HFF-Myc (cell line): Measurements from ENCODE around the gene PMM2.
"Not testable (repeated sequence)": the region's sequence is repeated elsewhere in the genome, so short reads cannot be mapped to it uniquely, and the experiment has no call there.

Experiments
- DNase-seq: peaks from one replicate; pipeline ENCODE4 v3.0.0-alpha.2; 2011; ENCODE audit warnings: low read depth; ENCODE audit errors: extremely low read depth
- H3K4me3 ChIP-seq: replicated peaks from 2 replicates; pipeline ENCODE4 v1.5.1; 2011; ENCODE audit warnings: low read depth, mild to moderate bottlenecking, control low read depth, low read length
- TF ChIP-seq, protein P1 (sequence below): IDR thresholded peaks from 2 replicates; pipeline ENCODE4 v1.5.1; 2012; ENCODE audit warnings: mild to moderate bottlenecking, low read depth, low read length, control low read depth; ENCODE audit errors: missing control alignments

The PMM2 gene

DNA sequence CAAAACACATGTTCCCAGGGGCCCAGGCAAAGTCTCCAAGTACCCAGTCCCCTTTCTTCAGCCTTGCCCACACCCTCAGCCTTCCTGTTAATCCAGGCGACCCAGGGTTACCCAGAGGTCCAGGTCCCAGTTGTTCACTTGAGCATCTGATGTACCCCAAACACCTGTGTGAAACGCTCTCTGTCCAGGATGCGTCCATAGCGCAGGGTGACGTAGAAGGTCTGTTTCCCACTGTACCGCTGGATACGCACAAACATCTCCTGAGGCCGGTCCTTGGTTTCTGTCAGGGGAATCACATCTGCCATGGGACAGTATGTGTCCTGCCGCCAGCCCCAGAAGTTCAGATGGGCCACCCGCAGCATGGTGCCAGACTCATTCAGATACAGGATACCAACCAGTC, 1.8 kb upstream of the PMM2 start:
- TF ChIP-seq, protein P1, sequence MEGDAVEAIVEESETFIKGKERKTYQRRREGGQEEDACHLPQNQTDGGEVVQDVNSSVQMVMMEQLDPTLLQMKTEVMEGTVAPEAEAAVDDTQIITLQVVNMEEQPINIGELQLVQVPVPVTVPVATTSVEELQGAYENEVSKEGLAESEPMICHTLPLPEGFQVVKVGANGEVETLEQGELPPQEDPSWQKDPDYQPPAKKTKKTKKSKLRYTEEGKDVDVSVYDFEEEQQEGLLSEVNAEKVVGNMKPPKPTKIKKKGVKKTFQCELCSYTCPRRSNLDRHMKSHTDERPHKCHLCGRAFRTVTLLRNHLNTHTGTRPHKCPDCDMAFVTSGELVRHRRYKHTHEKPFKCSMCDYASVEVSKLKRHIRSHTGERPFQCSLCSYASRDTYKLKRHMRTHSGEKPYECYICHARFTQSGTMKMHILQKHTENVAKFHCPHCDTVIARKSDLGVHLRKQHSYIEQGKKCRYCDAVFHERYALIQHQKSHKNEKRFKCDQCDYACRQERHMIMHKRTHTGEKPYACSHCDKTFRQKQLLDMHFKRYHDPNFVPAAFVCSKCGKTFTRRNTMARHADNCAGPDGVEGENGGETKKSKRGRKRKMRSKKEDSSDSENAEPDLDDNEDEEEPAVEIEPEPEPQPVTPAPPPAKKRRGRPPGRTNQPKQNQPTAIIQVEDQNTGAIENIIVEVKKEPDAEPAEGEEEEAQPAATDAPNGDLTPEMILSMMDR, result no peak
- DNase-seq, result no peak
- H3K4me3 ChIP-seq, result peak overlapping the region; percentile 76; the same call in 1 of the 2 replicates

DNA sequence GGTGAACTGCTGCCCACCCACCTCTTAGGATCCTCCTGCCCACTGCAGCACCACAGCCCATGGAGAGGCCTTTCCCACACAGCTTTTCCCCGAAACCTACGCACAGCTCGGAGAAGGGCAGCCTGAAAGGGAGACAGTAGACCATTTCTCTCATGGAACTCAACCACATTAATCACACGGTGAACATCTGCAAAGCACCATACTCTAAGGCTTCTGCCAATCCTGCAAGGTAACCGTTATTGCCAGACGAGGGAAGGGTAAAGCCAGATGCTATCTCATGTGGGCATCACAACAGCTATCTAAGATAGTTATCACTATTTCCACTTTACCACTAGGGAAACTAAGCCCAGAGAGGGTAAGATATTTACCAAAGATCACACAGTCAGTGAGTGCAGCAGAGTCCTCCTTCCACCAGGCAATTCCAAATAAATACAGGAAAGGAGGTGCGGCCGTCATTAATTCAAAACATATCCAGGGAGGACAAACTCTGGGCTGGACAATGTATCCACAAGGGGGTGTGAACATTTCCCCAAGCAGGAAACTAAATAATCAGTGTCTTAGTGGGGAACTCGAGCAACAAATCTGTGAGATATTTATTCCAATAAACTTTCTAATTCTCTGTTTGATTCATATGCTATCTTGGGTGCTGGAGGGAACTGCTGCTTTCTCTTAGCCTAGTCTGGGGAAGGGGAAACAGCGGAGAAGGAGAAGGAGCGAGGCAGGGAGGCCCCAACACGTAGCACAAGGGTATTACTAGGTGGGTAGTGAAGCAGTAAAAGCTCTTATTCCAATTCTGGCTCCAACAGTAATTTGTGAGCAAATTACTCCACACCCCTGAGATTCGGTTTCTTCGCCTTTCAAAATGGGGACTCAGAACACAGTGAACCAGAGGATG, 923 bp upstream of the PMM2 start:
- no peak for DNase-seq
- TF ChIP-seq, protein P1, result no peak
- peak overlapping the region; percentile 76 for H3K4me3 ChIP-seq

DNA sequence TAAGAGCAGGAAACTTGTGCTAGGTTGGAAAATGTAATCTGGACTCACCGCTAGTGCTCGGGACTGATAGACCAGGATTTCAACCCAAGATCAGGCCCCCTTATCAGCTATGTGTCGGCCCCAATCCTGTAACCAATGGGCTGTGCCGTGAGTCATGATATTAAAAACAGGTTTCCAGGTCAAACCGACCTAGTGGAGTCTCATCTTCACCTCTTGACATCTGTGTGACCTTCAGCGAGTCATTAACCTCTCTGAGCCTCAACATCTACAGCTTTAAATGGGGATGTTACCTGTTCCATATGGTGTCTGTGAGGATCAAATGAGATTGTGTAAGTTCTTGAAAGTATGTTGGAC, 512 bp downstream of the PMM2 start:
- TF ChIP-seq, protein P1, result no peak

DNA sequence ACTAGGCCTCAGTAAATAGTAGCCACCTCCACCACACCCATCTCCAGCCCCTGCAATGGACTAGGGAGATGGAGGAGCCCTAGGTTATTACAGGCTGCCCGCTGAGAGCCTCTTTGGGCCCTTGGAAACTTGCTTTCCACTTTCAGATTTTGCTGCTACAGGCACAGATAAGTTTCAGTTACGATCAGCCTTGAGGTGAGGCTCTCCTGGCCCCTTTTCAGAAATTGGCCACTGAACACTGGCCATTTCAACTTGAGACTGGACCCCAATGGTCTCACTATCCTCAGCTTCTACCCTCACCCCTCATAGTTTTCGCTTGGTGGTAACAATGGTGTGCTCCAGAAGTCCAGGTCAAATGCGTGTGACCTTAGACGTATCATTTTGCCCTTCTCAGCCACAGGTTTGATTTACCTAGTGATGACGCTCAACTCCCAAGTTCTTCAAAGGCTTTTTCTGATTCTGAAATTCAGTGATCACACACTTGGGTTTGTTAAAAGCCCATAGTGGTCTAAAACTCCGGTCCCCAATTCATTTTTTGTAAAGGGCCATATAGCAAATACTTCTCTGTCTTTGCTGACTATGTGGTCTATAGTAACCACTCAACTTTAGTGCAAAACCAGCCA, 1.0 kb downstream of the PMM2 start:
- H3K4me3 ChIP-seq, result peak overlapping the region; percentile 76
- no peak for DNase-seq
- TF ChIP-seq, protein P1, result no peak

More for the DNA sequence above, 512 bp downstream of the PMM2 start:
- no peak for DNase-seq
- H3K4me3 ChIP-seq, result peak overlapping the region; percentile 76

DNA sequence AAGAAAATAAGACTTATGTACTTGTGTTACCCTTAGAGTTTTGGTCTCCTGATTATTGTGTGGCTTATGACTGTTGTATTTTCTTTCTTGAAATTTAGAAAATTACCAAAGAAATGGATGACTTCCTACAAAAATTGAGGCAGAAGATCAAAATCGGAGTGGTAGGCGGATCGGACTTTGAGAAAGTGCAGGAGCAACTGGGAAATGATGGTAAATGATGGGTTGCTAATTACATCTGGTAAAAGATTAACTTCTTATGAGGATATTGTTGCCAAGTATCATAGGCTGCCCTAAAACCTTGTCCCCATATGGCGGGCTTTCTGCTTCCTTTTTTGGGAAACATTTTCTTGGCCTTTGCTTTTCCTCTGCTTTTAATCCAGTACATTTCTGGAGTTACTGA, 4.1 kb downstream of the PMM2 start:
- no peak overlapping the region for H3K4me3 ChIP-seq
- no peak for DNase-seq
- TF ChIP-seq, protein P1, result no peak

DNA sequence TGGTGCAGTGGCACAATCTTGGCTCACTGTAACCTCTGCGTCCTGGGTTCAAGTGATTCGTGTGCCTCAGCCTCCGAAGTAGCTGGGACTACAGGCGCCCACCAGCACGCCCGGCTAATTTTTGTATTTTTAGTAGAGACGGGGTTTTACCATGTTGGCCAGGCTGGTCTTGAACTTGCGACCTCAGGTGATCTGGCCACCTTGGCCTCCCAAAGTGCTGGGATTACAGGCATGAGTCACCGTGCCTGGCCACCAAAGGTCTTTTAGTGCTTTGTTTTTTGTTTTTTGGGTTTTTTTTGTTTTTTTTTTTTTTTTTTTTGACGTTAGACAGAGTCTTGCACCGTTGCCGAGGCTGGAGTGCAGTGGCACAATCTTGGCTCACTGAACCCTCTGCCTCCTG, 6.1 kb downstream of the PMM2 start:
- H3K4me3 ChIP-seq, DNase-seq: not testable (repeated sequence)

DNA sequence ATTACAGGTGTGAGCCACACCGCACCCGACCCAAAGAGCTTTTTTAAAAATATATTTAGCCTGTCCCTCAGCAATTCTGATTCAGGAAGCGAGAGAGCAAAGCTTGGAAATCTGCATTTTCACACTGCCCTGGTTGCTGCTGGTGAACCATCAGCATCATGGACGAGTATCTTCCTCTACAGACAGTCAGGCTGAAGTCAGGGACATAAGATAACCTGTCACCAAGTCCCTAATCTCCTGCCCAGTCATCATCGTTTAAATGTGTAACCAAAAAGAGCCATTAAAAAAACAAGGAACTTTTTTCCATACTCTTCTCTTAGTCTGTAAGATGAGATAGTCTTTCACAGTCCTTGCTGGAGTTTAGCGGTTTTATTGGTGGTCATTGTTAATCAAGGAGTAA, 6.7 kb downstream of the PMM2 start:
- no peak overlapping the region for H3K4me3 ChIP-seq
- TF ChIP-seq, protein P1, result no peak
- DNase-seq, result no peak
